Stimulated activated naive CD8-positive, alpha-beta T cell treated with anti-CD3 and anti-CD28 coated beads, Interleukin-15, amount 100 ng/mL, for 72 hours (primary cell): ENCODE results near the gene ALCAM.

ENCODE experiments used
- ATAC-seq: fragments of 150-1000 bp; cut with Tn5 transposase; 2 replicates; pipeline ENCODE4 v1.10.0; 2021; ENCODE audit warnings: mild to moderate bottlenecking, moderate library complexity
- DNase-seq, 2 donors: peaks; one replicate each; pipeline ENCODE4 v3.0.0; 2021 to 2022
- H3K27ac Mint-ChIP-seq, 2 donors: one replicate each; pipeline ENCODE4 v1.8.0; 2022; ENCODE audit warnings: mild to moderate bottlenecking in 2 of 2, mixed read lengths in 2 of 2, moderate library complexity in 2 of 2
- H3K27me3 Mint-ChIP-seq: one replicate; pipeline ENCODE4 v1.8.0; 2022; ENCODE audit warnings: mixed read lengths
- H3K4me1 Mint-ChIP-seq: one replicate; pipeline ENCODE4 v1.8.0; 2022; ENCODE audit warnings: mild to moderate bottlenecking, mixed read lengths
- H3K4me3 Mint-ChIP-seq, 2 donors: one replicate each; pipeline ENCODE4 v1.8.0; 2022; ENCODE audit warnings: mild to moderate bottlenecking in 2 of 2, mixed read lengths in 2 of 2, moderate library complexity in 1 of 2
- H3K9me3 Mint-ChIP-seq, 2 donors: one replicate each; pipeline ENCODE4 v1.8.0; 2022; ENCODE audit warnings: mixed read lengths in 2 of 2

Gene ALCAM

GRCh38 chr3:105351821-105352220 lies 14.9 kb upstream of the ALCAM start:
- DNase-seq (no peak), ATAC-seq (no peak)
- peaks cover 32% of the 10 kb centered on the region for H3K4me1 Mint-ChIP-seq
- H3K4me3 Mint-ChIP-seq = no peak overlapping the region
- H3K9me3 Mint-ChIP-seq = no peaks in the 10 kb centered on the region
- H3K27ac Mint-ChIP-seq = no peak overlapping the region
- H3K27me3 Mint-ChIP-seq = peaks cover 51% of the 10 kb centered on the region

- H3K27me3 Mint-ChIP-seq = peaks cover 51% of the 10 kb centered on the region
- DNase-seq (no peak), ATAC-seq (no peak)
- H3K9me3 Mint-ChIP-seq = no peaks in the 10 kb centered on the region
- peaks cover 32% of the 10 kb centered on the region for H3K4me1 Mint-ChIP-seq
- H3K4me3 Mint-ChIP-seq = no peak overlapping the region
- H3K27ac Mint-ChIP-seq = no peak overlapping the region
Measured at GRCh38 chr3:105352976-105353375, 13.7 kb upstream of the ALCAM start.

- Mint-ChIP-seq H3K9me3 (no peaks in the 10 kb centered on the region), H3K27me3 (peaks cover 51% of the 10 kb centered on the region), H3K4me1 (peaks cover 32% of the 10 kb centered on the region), H3K27ac (no peak overlapping the region), H3K4me3 (peak overlapping the region; percentile 69 to 73)
- ATAC-seq (no peak), DNase-seq (no peak)
Measured at GRCh38 chr3:105353485-105354161, 13.1 kb upstream of the ALCAM start.

GRCh38 chr3:105354429-105354828 lies 12.3 kb upstream of the ALCAM start:
- Mint-ChIP-seq H3K4me3 (peak overlapping the region; percentile 69 to 73), H3K27ac (no peak overlapping the region), H3K4me1 (peaks cover 38% of the 10 kb centered on the region), H3K9me3 (no peaks in the 10 kb centered on the region), H3K27me3 (peaks cover 49% of the 10 kb centered on the region)
- ATAC-seq (no peak), DNase-seq (no peak)

GRCh38 chr3:105355408-105356061 lies 11.2 kb upstream of the ALCAM start:
- DNase-seq (no peak), ATAC-seq (peak; percentile 42)
- Mint-ChIP-seq H3K27ac (no peak overlapping the region), H3K27me3 (peaks cover 38% of the 10 kb centered on the region), H3K4me3 (no peak overlapping the region), H3K9me3 (no peaks in the 10 kb centered on the region), H3K4me1 (peaks cover 44% of the 10 kb centered on the region)

- DNase-seq = no peak
- Mint-ChIP-seq H3K4me3 (no peak overlapping the region), H3K27me3 (peaks cover 36% of the 10 kb centered on the region), H3K27ac (no peak overlapping the region), H3K9me3 (no peaks in the 10 kb centered on the region), H3K4me1 (peaks cover 44% of the 10 kb centered on the region)
- no peak for ATAC-seq
Measured at GRCh38 chr3:105356396-105356795, 10.3 kb upstream of the ALCAM start.

GRCh38 chr3:105356988-105357387 lies 9.7 kb upstream of the ALCAM start:
- no peak for DNase-seq
- Mint-ChIP-seq H3K9me3 (no peaks in the 10 kb centered on the region), H3K27me3 (peaks cover 37% of the 10 kb centered on the region), H3K27ac (no peak overlapping the region), H3K4me3 (no peak overlapping the region), H3K4me1 (peaks cover 44% of the 10 kb centered on the region)
- ATAC-seq = no peak

- peak; percentile 58 for ATAC-seq
- peak overlapping the region in 1 of 2 donors; percentile 38 for H3K4me3 Mint-ChIP-seq
Measured at GRCh38 chr3:105359098-105359762, 7.5 kb upstream of the ALCAM start.

GRCh38 chr3:105360003-105360402 lies 6.7 kb upstream of the ALCAM start:
- peaks cover 12% of the 10 kb centered on the region for H3K27me3 Mint-ChIP-seq
- no peak overlapping the region for H3K27ac Mint-ChIP-seq
- H3K4me1 Mint-ChIP-seq = peaks cover 34% of the 10 kb centered on the region
- no peaks in the 10 kb centered on the region for H3K9me3 Mint-ChIP-seq
- no peak overlapping the region for H3K4me3 Mint-ChIP-seq
- DNase-seq (no peak), ATAC-seq (no peak)

More at GRCh38 chr3:105359098-105359762, 7.5 kb upstream of the ALCAM start:
- Mint-ChIP-seq H3K27me3 (peaks cover 17% of the 10 kb centered on the region), H3K27ac (no peak overlapping the region), H3K4me1 (peaks cover 36% of the 10 kb centered on the region), H3K9me3 (no peaks in the 10 kb centered on the region)
- DNase-seq = no peak

GRCh38 chr3:105362021-105362665 lies 4.6 kb upstream of the ALCAM start:
- no peak for DNase-seq
- Mint-ChIP-seq H3K27ac (no peak overlapping the region), H3K27me3 (peaks cover 24% of the 10 kb centered on the region), H3K4me3 (no peak overlapping the region), H3K4me1 (peaks cover 31% of the 10 kb centered on the region), H3K9me3 (no peaks in the 10 kb centered on the region)
- no peak for ATAC-seq

- no peak for DNase-seq
- H3K27ac Mint-ChIP-seq = no peak overlapping the region
- no peaks in the 10 kb centered on the region for H3K9me3 Mint-ChIP-seq
Measured at GRCh38 chr3:105364128-105364527, 2.6 kb upstream of the ALCAM start.

GRCh38 chr3:105365081-105365390 lies 1.7 kb upstream of the ALCAM start:
- H3K27me3 Mint-ChIP-seq = peaks cover 24% of the 10 kb centered on the region
- H3K27ac Mint-ChIP-seq = no peak overlapping the region
- H3K9me3 Mint-ChIP-seq = no peaks in the 10 kb centered on the region
- DNase-seq = no peak
- no peak for ATAC-seq
- H3K4me3 Mint-ChIP-seq = peak overlapping the region; percentile 89 to 92
- H3K4me1 Mint-ChIP-seq = peaks cover 23% of the 10 kb centered on the region

More at GRCh38 chr3:105364128-105364527, 2.6 kb upstream of the ALCAM start:
- H3K4me1 Mint-ChIP-seq = peaks cover 27% of the 10 kb centered on the region
- peaks cover 24% of the 10 kb centered on the region for H3K27me3 Mint-ChIP-seq
- ATAC-seq = no peak
- H3K4me3 Mint-ChIP-seq = no peak overlapping the region

GRCh38 chr3:105365391-105366325 lies 1.1 kb upstream of the ALCAM start:
- Mint-ChIP-seq H3K4me3 (peak overlapping the region; percentile 89 to 92), H3K9me3 (no peaks in the 10 kb centered on the region)
- ATAC-seq = no peak

GRCh38 chr3:105367063-105367405 lies 325 bp downstream of the ALCAM start:
- Mint-ChIP-seq H3K27me3 (peaks cover 16% of the 10 kb centered on the region), H3K4me1 (peaks cover 32% of the 10 kb centered on the region), H3K4me3 (peak overlapping the region; percentile 89 to 92), H3K9me3 (no peaks in the 10 kb centered on the region), H3K27ac (peak overlapping the region; percentile 95 to 100)
- DNase-seq (peak; percentile 61 to 64), ATAC-seq (peak; percentile 10)

More at GRCh38 chr3:105365391-105366325, 1.1 kb upstream of the ALCAM start:
- peaks cover 24% of the 10 kb centered on the region for H3K27me3 Mint-ChIP-seq
- H3K27ac Mint-ChIP-seq = no peak overlapping the region
- peaks cover 28% of the 10 kb centered on the region for H3K4me1 Mint-ChIP-seq
- DNase-seq = no peak
